GM18951 (cell line): ENCODE data around the gene EIF3B.
A peak's percentile ranks its signal among the peaks of the same experiment; 100 is the strongest.
"Not testable (repeated sequence)": the region's sequence is repeated elsewhere in the genome, so short reads cannot be mapped to it uniquely, and the experiment has no call there.

ENCODE experiments used
- POLR2A ChIP-seq: IDR thresholded peaks from 4 replicates; pipeline ENCODE4 v1.6.1; 2011; ENCODE audit warnings: mild to moderate bottlenecking; ENCODE audit not compliant: insufficient read length, insufficient read depth; ENCODE audit errors: extremely low read depth
- in situ Hi-C: fragments of 300-500 bp; cut with MboI; formaldehyde crosslinking; loops from one replicate; pipeline ENCODE4 v1.12.0; 2022; ENCODE audit warnings: low sequenced_read_pairs, mixed read lengths, inconsistent platforms; ENCODE audit not compliant: unreplicated experiment

Gene EIF3B

GRCh38 chr7:2405601-2406345 is 51.1 kb downstream of the EIF3B start:
- TF ChIP-seq POLR2A = peak; percentile 50
- in situ Hi-C loops = no loop called here

GRCh38 chr7:2409745-2410414 is 55.3 kb downstream of the EIF3B start:
- in situ Hi-C loops = no loop called here
- TF ChIP-seq POLR2A = no peak

GRCh38 chr7:2411049-2411448 is 56.4 kb downstream of the EIF3B start:
- in situ Hi-C loops = no loop called here
- no peak for TF ChIP-seq POLR2A

GRCh38 chr7:2411815-2412586 is 57.4 kb downstream of the EIF3B start:
- TF ChIP-seq POLR2A = no peak
- in situ Hi-C loops = no loop called here

GRCh38 chr7:2412587-2413201 is 58.1 kb downstream of the EIF3B start:
- in situ Hi-C loops = no loop called here
- no peak for TF ChIP-seq POLR2A

- TF ChIP-seq POLR2A = no peak
- in situ Hi-C loops = no loop called here
Observed at GRCh38 chr7:2416063-2416462, 61.4 kb downstream of the EIF3B start.

GRCh38 chr7:2416650-2417049 is 62.0 kb downstream of the EIF3B start:
- TF ChIP-seq POLR2A = no peak
- in situ Hi-C loops = no loop called here

GRCh38 chr7:2417178-2417577 is 62.6 kb downstream of the EIF3B start:
- in situ Hi-C loops = not testable (repeated sequence)

- TF ChIP-seq POLR2A = no peak
- in situ Hi-C loops = no loop called here
Observed at GRCh38 chr7:2417981-2418481, 63.4 kb downstream of the EIF3B start.

GRCh38 chr7:2420216-2420933 is 65.7 kb downstream of the EIF3B start:
- in situ Hi-C loops = no loop called here
- TF ChIP-seq POLR2A = no peak

GRCh38 chr7:2421943-2422310 is 67.3 kb downstream of the EIF3B start:
- no peak for TF ChIP-seq POLR2A
- in situ Hi-C loops = no loop called here

- in situ Hi-C loops = no loop called here
- TF ChIP-seq POLR2A = no peak
Observed at GRCh38 chr7:2425749-2426148, 71.1 kb downstream of the EIF3B start.
